Gastroesophageal sphincter (tissue), 3 donors: Measurements from ENCODE around the gene PCDHA4.
A peak's percentile ranks its signal among the peaks of the same experiment; 100 is the strongest.

ENCODE experiments used
- CTCF ChIP-seq, 4 experiments: fragments of 200-600 bp in 2 of 4; fragments of 450-650 bp in 2 of 4; sonication (generic) in 1 of 4; IDR thresholded peaks; one replicate each; pipeline ENCODE4 v1.5.1; 2017 to 2019; ENCODE audit warnings: antibody characterized with exemption in 4 of 4, mild to moderate bottlenecking in 2 of 4, moderate library complexity in 2 of 4
- EP300 ChIP-seq: sonication (generic); formaldehyde crosslinking; IDR thresholded peaks from one replicate; pipeline ENCODE4 v1.6.1; 2017; ENCODE audit warnings: antibody characterized with exemption, mild to moderate bottlenecking
- POLR2A ChIP-seq, 2 donors: fragments of 450-650 bp; IDR thresholded peaks; one replicate each; pipeline ENCODE4 v1.6.1; 2017; ENCODE audit warnings: antibody characterized with exemption in 2 of 2, mild to moderate bottlenecking in 2 of 2, moderate library complexity in 1 of 2

DNA sequence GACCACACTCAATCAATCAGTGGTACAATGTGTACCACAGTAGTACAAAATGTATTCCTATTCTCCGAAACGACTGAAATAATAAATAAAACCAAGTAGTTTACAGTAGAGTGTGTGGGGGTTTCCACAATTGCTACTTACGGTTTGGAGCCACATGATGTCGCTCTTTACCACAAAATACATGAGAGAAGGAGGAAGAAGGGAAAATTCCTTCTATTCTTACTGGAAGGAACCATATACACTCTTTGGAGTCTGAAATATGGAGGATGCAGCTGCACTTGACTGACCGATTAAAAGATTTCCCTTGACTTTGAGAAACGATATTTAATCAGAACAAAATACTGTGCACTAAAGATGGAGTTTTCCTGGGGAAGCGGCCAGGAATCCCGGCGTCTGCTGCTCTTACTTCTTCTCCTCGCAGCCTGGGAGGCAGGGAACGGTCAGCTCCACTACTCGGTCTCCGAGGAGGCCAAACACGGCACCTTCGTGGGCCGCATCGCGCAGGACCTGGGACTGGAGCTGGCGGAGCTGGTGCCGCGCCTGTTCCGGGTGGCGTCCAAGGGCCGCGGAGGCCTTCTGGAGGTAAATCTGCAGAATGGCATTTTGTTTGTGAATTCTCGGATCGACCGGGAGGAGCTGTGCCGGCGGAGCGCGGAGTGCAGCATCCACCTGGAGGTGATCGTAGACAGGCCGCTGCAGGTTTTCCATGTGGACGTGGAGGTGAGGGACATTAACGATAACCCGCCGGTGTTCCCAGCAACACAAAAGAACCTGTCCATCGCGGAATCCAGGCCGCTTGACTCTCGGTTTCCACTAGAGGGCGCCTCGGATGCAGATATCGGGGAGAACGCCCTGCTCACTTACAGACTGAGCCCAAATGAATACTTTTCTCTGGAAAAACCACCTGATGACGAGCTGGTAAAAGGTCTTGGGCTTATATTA is at the start of gene PCDHA4:
- TF ChIP-seq CTCF (IDR thresholded peaks at IDR 0.05), result peak in 1 of 4 experiments; percentile 48
- TF ChIP-seq POLR2A (IDR thresholded peaks at IDR 0.05), result no peak
- TF ChIP-seq EP300, result no peak
